ENCODE measurements around the gene CAPN12. TPM values are rescaled to one million over a fixed set of nuclear protein-coding genes. Genes with fewer than 3 reads are reported as not detected.

The CAPN12 gene
- total RNA-seq, 1 experiment from 2014 or later = 8.8 TPM

GRCh38 chr19:38704488-38705026 lies 39.7 kb downstream of the CAPN12 start:
- H3K79me2 ChIP-seq (ENCODE audit: insufficient read depth, low read length) = peaks cover 80% of the 10 kb centered on the region
- no peaks in the 10 kb centered on the region for H3K4me1 ChIP-seq (ENCODE audit: control insufficient read depth in 1 of 2, insufficient read depth in 2 of 2, low read length in 2 of 2)

More at GRCh38 chr19:38704488-38705026, 39.7 kb downstream of the CAPN12 start:
- Histone ChIP-seq H3K27me3 (ENCODE audit: insufficient read depth, low read length) (no peaks in the 10 kb centered on the region), H3K36me3 (ENCODE audit: control insufficient read depth in 1 of 2, insufficient read depth in 2 of 2, low read length in 2 of 2) (peaks cover 59 to 92% of the 10 kb centered on the region in 2 experiments), H3K9me2 (ENCODE audit: insufficient read depth) (no peaks in the 10 kb centered on the region), H3K4me2 (ENCODE audit: low read length) (no peak overlapping the region), H3K9ac (ENCODE audit: low read length) (no peak overlapping the region), H2AFZ (ENCODE audit: low read depth, low read length, poor library complexity, severe bottlenecking) (no peak overlapping the region), H4K20me1 (ENCODE audit: insufficient read depth) (no peaks in the 10 kb centered on the region), H3K9me3 (ENCODE audit: control insufficient read depth in 1 of 2, insufficient read depth in 1 of 2, low read depth in 1 of 2, low read length in 2 of 2) (no peaks in the 10 kb centered on the region), H3K4me3 (replicated peaks in 1 of 2; ENCODE audit: low read depth in 1 of 2, low read length in 2 of 2) (no peak overlapping the region), H3K27ac (ENCODE audit: low read depth, low read length) (no peak overlapping the region)
- ChIA-PET RAD21 (ENCODE audit: low non-redundant PET in 1 of 2, low total read pairs in 2 of 2, uncharacterized antibody in 2 of 2, unreplicated experiment in 2 of 2) (no interaction called here), POLR2A (no interaction called here), CTCF (no interaction called here)
- TSS peak; percentile 10 for BruUV-seq (replicated peaks)
- intact Hi-C loops (cut with micrococcal nuclease) = no loop called here
- DNase-seq (ENCODE audit: low read depth, low spot score) (no peak), ATAC-seq (no peak; the same call in 1 of the 2 replicates)
- TF ChIP-seq CBX3 (IDR thresholded peaks at IDR 0.05; ENCODE audit: low read depth) (no peak), JUND (IDR thresholded peaks at IDR 0.05) (no peak), ATF3 (IDR thresholded peaks at IDR 0.05) (no peak), ZBTB33 (IDR thresholded peaks at IDR 0.05; ENCODE audit: extremely low read depth, insufficient replicate concordance, low read length) (no peak), FOSL1 (IDR thresholded peaks at IDR 0.05; ENCODE audit: low read depth) (no peak), TCF7L2 (IDR thresholded peaks at IDR 0.05; ENCODE audit: borderline replicate concordance, extremely low read depth, insufficient read depth, insufficient read length) (no peak), CEBPB (IDR thresholded peaks at IDR 0.05; ENCODE audit: low read depth) (no peak), POLR2AphosphoS5 (IDR thresholded peaks at IDR 0.05; ENCODE audit: low read depth, low read length) (no peak; the same call in 1 of the 2 replicates), SRF (IDR thresholded peaks at IDR 0.05; ENCODE audit: low read depth) (no peak), EGR1 (IDR thresholded peaks at IDR 0.05; ENCODE audit: low read depth) (no peak), MAX (IDR thresholded peaks at IDR 0.05) (no peak), ZNF274 (IDR thresholded peaks at IDR 0.05; ENCODE audit: low read depth, low read length) (no peak), CTCF (IDR thresholded peaks at IDR 0.05 in 2 of 3, conservative IDR thresholded peaks at IDR 0.05 in 1 of 3; ENCODE audit: borderline replicate concordance in 1 of 3, insufficient read depth in 1 of 3, low read depth in 2 of 3, low read length in 2 of 3) (no peak), EZH2 (IDR thresholded peaks at IDR 0.05) (no peak), ELF1 (IDR thresholded peaks at IDR 0.05; ENCODE audit: borderline replicate concordance, low read depth) (no peak), YY1 (IDR thresholded peaks at IDR 0.05; ENCODE audit: extremely low read depth, insufficient replicate concordance, low read depth, low read length) (no peak), POLR2A (IDR thresholded peaks at IDR 0.05; ENCODE audit: borderline replicate concordance, extremely low read depth, insufficient read depth, insufficient read length) (no peak), SP1 (IDR thresholded peaks at IDR 0.05; ENCODE audit: low read depth) (no peak), REST (IDR thresholded peaks at IDR 0.05; ENCODE audit: low read depth) (no peak), RAD21 (IDR thresholded peaks at IDR 0.05; ENCODE audit: low read depth) (no peak)
